Stimulated activated CD8-positive, alpha-beta memory T cell treated with anti-CD3 and anti-CD28 coated beads, Interleukin-15, amount 100 ng/mL, for 48 hours (primary cell): ENCODE data around the gene GPR87.

Experiments
- DNase-seq, 2 donors: peaks; one replicate each; pipeline ENCODE4 v3.0.0-alpha.2; 2020; ENCODE audit warnings: low read depth in 2 of 2

GPR87 gene

GRCh38 chr3:151282921-151283320 lies 33.7 kb downstream of the GPR87 start:
- DNase-seq, result no peak

GRCh38 chr3:151281671-151282324 lies 34.8 kb downstream of the GPR87 start:
- no peak for DNase-seq

DNA sequence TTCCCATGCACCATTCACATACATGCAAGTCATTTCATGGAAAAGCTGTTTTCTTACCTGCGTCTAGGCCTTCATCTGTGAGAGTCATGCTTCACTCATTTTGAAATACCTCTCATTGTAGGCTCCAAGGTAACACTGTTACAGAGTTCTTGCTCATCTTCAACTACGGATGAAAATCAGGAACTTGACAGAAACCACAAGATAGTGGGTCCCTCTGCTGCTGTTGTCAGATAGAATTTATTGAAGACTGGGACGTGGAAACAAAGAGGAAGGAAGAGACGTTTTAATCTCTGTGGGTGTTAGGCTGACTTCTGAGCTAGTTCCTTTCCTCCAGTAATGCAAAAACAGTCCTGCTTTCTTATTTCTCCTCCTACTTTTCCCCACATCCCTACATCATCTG lies 38.4 kb downstream of the GPR87 start, which contains the start of gene P2RY14:
TSS of gene P2RY14 (minus strand) at position 313 of the 400 bp plus-strand sequence. CDS start 64,226 bp downstream, outside the sequence.
- no peak for DNase-seq

GRCh38 chr3:151276687-151277042 lies 40.0 kb downstream of the GPR87 start:
- DNase-seq, result no peak

- DNase-seq, result no peak
Observed at GRCh38 chr3:151276038-151276686, 40.5 kb downstream of the GPR87 start.

GRCh38 chr3:151275091-151275490 lies 41.5 kb downstream of the GPR87 start:
- DNase-seq, result no peak

DNA sequence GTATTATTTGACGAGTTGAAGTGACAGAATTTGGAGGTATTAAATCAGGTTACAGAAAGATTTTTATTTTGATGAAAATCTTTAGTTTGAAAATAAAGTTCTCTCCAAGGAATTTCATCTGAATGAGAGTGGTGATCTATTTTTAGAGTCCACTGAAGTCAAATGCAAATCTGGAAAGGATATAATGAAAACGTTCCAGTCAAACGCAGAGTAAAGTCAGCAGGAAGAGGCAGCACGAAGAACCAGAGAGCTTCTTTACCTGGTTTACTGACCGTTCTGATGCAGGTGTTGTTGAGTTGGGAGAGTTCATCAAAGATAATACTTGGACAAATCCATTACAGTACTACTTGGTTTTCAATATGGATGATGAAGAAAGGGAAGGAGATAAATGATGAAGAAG lies 47.0 kb downstream of the GPR87 start:
- DNase-seq, result no peak

- peak; percentile 33 to 56 for DNase-seq
Observed at GRCh38 chr3:151268267-151269235, 48.1 kb downstream of the GPR87 start.

GRCh38 chr3:151267066-151267465 lies 49.6 kb downstream of the GPR87 start:
- no peak for DNase-seq

GRCh38 chr3:151265866-151266265 lies 50.8 kb downstream of the GPR87 start:
- no peak for DNase-seq

DNA sequence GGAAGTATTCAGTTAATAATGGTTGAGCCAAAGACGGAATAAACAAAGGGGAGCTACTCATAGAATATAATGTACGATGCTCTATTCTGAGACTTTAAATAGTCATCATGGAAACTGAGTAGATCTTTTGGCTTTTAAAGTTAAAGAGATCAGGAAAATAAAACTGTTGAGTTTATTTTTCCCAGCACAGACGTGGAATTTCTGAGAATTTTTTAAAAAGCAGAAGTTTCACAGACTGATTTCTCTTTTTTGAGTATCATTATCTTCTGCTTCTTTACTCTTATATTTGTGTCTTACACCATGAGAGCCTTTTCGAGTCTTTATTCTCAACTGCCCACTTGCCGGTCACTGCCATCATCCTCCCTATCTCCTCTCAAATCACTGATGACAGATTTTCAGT lies 51.5 kb downstream of the GPR87 start:
- no peak for DNase-seq

DNA sequence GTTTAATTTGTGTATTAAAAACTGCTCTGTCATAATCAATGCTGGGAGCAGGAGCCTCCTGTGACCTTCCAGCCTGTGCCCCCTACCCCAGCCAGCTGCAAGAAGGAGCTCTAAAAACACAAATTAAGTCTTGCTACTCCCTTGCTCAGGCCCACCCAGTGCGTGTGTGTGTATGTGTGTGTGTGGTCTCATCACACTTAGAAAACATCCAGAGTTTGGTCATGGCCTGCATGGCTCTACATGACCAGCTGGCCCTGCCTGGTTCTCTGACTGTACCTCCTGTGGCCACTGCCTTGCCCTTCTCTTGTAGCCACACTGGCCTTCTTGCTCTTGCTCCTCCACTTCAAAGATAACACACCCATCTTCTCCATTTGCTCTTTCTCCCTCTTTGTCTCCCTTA lies 52.0 kb downstream of the GPR87 start:
- DNase-seq, result no peak

DNA sequence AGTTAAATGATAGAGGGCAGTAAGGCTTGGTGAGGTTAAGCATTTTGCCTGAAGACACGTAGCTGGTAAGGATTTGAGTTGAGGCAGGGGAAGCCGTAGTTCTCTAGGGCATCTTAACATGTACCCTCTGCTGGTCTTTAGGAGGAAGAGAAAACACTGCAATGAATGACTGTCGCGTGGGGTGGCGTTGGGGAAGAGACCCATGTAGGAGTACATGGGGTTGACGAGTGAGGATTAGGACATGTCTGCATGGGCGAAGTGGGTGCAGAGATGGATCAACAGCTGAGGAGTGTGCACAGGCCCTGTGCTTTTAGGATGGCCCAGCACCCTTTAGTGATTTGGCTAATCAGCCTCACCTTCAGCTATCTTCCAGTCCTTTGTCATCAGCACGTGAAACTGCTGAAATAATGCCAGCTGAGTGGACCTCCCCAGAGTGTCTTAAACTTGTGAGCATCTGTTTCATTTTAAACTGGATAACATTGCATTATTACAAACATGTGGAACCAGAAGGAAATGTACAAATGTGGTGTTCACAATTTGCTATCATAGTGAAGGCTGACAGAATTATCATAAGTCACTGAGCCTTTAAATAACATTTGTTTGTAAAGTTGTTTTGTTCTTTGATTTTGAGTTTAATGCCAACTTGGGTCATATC lies 53.6 kb downstream of the GPR87 start:
- no peak for DNase-seq

DNA sequence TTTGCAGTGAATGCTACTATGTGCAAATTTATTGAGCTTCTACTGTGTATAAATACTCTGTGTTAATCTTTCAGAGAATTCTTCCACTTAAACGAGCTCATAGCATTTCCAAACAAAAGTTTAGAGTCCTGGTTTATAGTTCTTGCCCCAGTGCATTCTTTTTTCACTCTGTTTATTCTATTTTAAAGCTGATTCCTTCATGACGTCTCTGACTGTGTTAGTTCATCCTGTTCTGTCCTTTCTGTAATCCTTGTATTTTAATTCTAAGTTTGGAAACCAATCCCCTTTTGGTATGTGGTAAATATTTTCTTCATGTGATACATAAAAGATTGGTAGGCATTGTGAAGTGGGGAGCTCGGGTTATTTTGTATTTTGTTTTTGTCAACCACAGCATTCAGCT lies 57.0 kb downstream of the GPR87 start:
- no peak for DNase-seq

- DNase-seq, result no peak
Observed at GRCh38 chr3:151256749-151257148, 59.9 kb downstream of the GPR87 start.

- no peak for DNase-seq
Observed at GRCh38 chr3:151248772-151249337, 67.8 kb downstream of the GPR87 start.
